GM23248 (cell line): ENCODE data around the gene SCN8A.

Experiments used
- EZH2 ChIP-seq: fragments of 200-600 bp; sonication (generic); IDR thresholded peaks from 2 replicates; pipeline ENCODE4 v1.6.1; 2018; ENCODE audit warnings: antibody characterized with exemption, mild to moderate bottlenecking; ENCODE audit not compliant: insufficient read depth, poor library complexity, severe bottlenecking
- EZH2phosphoT487 ChIP-seq: fragments of 200-600 bp; sonication (generic); IDR thresholded peaks from 2 replicates; pipeline ENCODE4 v1.6.1; 2018; ENCODE audit warnings: antibody characterized with exemption, moderate library complexity, mild to moderate bottlenecking, low read depth; ENCODE audit not compliant: insufficient read depth

- TF ChIP-seq EZH2, result no peak
- TF ChIP-seq EZH2phosphoT487, result no peak
Measured at GRCh38 chr12:51626629-51627028, 35.6 kb downstream of the SCN8A start.
